ENCODE data around the gene TLE2. TPM values are rescaled to one million over a fixed set of nuclear protein-coding genes. Genes with fewer than 3 reads are reported as not detected.
"Not testable (repeated sequence)": the region's sequence is repeated elsewhere in the genome, so short reads cannot be mapped to it uniquely, and the experiment has no call there.

TLE2 gene
- total RNA-seq, 1 donor from 2014 or later, result 101 TPM

DNA sequence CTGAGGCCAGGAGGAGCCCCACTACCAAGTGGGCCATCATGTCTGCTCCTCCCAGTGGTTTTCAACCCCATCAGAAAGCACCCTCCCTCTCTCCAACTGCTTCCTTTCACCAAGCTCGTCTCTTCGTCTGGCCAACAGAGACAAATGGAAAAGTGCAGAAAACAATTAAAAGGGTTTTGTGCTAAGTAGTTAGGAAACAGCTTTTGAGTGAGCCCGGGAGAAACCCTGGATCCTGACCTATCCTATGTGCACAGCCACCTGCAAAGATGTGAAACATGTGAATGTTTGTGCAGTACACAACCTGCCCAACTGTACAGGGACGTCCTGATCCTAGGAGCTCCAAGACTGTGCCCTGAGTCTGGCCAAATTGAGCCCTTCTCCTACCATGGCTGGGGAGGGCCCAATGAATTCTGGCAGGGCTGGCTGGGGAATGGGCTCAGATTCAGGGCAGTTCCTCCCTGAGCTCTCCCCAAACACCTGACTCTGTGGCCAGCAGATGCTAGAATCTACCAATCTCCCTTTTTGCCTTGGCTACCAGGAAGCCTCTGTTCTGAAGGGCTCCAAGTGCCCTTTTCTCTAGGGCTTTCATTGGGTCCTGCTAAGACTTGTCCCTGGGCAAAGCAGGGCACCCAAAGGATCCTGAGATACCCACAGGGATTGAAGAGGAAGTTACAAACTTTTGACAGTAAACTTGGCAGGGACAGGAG, 25.3 kb upstream of the TLE2 start:
- no peaks in the 10 kb centered on the region for H3K9me3 Mint-ChIP-seq
- no peaks in the 10 kb centered on the region for H3K27me3 Mint-ChIP-seq (ENCODE audit: low read depth)
- no peak for DNase-seq (ENCODE audit: low spot score in 2 of 2, unreplicated experiment in 2 of 2)
- H3K27ac Mint-ChIP-seq, result peak overlapping the region; percentile 90
- TF ChIP-seq, protein P1, sequence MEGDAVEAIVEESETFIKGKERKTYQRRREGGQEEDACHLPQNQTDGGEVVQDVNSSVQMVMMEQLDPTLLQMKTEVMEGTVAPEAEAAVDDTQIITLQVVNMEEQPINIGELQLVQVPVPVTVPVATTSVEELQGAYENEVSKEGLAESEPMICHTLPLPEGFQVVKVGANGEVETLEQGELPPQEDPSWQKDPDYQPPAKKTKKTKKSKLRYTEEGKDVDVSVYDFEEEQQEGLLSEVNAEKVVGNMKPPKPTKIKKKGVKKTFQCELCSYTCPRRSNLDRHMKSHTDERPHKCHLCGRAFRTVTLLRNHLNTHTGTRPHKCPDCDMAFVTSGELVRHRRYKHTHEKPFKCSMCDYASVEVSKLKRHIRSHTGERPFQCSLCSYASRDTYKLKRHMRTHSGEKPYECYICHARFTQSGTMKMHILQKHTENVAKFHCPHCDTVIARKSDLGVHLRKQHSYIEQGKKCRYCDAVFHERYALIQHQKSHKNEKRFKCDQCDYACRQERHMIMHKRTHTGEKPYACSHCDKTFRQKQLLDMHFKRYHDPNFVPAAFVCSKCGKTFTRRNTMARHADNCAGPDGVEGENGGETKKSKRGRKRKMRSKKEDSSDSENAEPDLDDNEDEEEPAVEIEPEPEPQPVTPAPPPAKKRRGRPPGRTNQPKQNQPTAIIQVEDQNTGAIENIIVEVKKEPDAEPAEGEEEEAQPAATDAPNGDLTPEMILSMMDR (IDR thresholded peaks at IDR 0.05; ENCODE audit: unreplicated experiment), result no peak
- H3K4me3 Mint-ChIP-seq, result no peak overlapping the region
- H3K4me1 Mint-ChIP-seq, result peaks cover 35% of the 10 kb centered on the region
- H3K36me3 Mint-ChIP-seq, result peaks cover 17% of the 10 kb centered on the region

DNA sequence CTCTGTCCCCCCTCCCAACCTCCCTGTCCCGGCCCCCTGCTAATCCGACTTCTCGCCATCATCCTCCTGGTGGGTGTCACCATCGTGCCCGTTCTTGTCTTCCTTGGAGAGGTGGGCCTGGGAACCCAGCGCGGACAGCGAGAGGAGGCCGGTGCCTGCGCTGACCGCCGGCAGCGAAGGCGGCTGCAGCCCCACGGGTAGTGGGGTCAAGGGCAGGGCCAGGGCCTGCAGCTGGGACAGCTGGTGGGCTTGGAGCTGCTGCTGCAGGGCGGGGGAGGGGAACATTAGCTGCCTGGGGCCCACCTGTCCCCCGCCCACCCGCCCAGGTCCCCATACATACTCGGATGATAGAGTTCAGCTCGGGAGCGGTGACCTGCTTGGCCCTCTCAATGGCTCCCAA, 24.7 kb upstream of the TLE2 start:
- no peaks in the 10 kb centered on the region for H3K9me3 Mint-ChIP-seq
- DNase-seq (ENCODE audit: low spot score in 2 of 2, unreplicated experiment in 2 of 2), result no peak
- H3K4me1 Mint-ChIP-seq, result peaks cover 38% of the 10 kb centered on the region
- H3K27me3 Mint-ChIP-seq (ENCODE audit: low read depth), result no peaks in the 10 kb centered on the region
- H3K27ac Mint-ChIP-seq, result no peak overlapping the region
- H3K36me3 Mint-ChIP-seq, result peaks cover 17% of the 10 kb centered on the region
- TF ChIP-seq, protein P1 (IDR thresholded peaks at IDR 0.05; ENCODE audit: unreplicated experiment), result no peak
- no peak overlapping the region for H3K4me3 Mint-ChIP-seq

DNA sequence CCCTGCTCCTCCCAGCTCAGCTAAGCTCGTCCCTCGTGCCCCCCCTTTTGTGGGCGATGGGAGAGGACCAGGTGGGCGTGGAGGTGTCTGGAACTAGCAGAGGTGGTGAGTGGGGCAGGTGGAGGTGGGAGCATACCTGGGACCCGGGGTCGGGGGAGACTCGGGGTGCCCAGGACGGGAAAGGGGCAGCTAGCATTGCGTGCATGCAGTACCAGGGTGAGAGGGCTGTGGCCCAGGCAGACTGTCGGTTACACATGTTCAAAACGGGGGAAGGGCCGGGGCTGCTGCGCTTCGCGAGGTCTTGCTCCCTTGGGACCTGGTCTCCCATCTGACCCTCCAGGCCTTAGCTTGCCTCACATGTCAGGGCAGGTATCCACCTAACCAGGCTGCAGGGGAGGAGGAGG, 24.1 kb upstream of the TLE2 start:
- no peak overlapping the region for H3K4me3 Mint-ChIP-seq
- H3K9me3 Mint-ChIP-seq, result no peaks in the 10 kb centered on the region
- DNase-seq (ENCODE audit: low spot score in 2 of 2, unreplicated experiment in 2 of 2), result no peak
- peaks cover 35% of the 10 kb centered on the region for H3K4me1 Mint-ChIP-seq
- TF ChIP-seq, protein P1 (IDR thresholded peaks at IDR 0.05; ENCODE audit: unreplicated experiment), result no peak
- no peak overlapping the region for H3K27ac Mint-ChIP-seq
- H3K27me3 Mint-ChIP-seq (ENCODE audit: low read depth), result no peaks in the 10 kb centered on the region
- H3K36me3 Mint-ChIP-seq, result peaks cover 15% of the 10 kb centered on the region

DNA sequence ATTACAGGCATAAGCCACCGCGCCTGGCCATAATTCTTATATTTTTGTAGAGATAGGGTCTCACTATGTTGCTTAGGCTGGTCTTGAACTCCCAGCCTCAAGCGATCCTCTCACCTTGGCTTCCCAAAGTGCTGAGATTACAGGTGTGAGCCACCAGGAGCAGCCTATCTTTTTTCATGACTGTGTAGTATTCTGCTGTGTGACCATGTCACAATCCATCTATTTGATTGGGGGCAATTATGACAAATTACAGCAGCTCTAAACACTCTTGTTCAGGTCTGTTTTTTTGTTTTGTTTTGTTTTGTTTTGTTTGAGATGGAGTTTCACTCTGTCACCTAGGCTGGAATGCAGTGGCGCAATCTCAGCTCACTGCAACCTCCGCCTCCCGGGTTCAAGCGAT, 20.9 kb upstream of the TLE2 start:
- H3K27me3 Mint-ChIP-seq (ENCODE audit: low read depth); H3K27ac Mint-ChIP-seq; H3K4me3 Mint-ChIP-seq; H3K9me3 Mint-ChIP-seq; H3K36me3 Mint-ChIP-seq; DNase-seq (ENCODE audit: low spot score in 2 of 2, unreplicated experiment in 2 of 2): not testable (repeated sequence)
- peaks cover 20% of the 10 kb centered on the region for H3K4me1 Mint-ChIP-seq

DNA sequence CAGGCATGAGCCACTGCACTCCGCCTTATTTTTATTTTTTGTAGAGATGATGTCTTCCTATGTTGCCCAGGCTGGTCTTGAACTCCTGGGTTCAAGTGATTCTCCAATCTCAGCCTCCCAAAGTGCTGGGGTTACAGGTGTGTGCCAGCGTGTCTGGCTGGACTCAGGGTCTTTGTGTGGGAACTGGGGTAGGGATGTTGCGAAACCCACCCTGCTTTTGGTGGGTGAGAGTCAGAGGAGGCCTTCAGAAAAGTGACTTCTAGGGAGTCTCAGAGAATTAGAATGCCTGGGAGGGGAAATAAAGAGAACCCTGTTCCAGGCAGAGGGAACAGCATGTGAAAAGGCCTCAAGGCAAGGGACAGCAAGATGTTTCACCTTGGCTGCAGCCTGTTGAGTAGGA, 20.0 kb upstream of the TLE2 start:
- H3K4me3 Mint-ChIP-seq, result no peak overlapping the region
- peaks cover 16% of the 10 kb centered on the region for H3K4me1 Mint-ChIP-seq
- no peaks in the 10 kb centered on the region for H3K36me3 Mint-ChIP-seq
- H3K27ac Mint-ChIP-seq, result peak overlapping the region; percentile 82
- H3K9me3 Mint-ChIP-seq, result no peaks in the 10 kb centered on the region
- TF ChIP-seq, protein P1 (IDR thresholded peaks at IDR 0.05; ENCODE audit: unreplicated experiment), result no peak
- no peak for DNase-seq (ENCODE audit: low spot score in 2 of 2, unreplicated experiment in 2 of 2)
- no peaks in the 10 kb centered on the region for H3K27me3 Mint-ChIP-seq (ENCODE audit: low read depth)

DNA sequence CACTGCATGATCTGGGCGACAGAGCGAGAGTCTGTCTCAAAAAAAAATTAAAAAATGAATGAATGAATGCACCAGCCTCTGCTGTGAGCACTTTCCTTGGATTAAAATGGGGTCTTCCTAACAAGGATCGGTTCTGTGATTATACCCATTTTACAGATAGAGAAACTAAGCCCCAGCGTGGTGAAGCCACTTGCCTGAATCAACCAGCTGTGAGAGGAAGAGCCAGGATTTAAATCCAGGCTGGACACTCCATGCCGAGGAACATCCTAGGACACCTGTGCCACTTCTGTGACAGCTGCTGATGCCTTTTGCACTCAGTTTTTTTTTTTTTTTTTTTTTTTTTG, 19.1 kb upstream of the TLE2 start:
- Mint-ChIP-seq H3K27ac (no peak overlapping the region), H3K36me3 (no peaks in the 10 kb centered on the region), H3K4me1 (peaks cover 16% of the 10 kb centered on the region), H3K9me3 (no peaks in the 10 kb centered on the region), H3K27me3 (ENCODE audit: low read depth) (no peaks in the 10 kb centered on the region), H3K4me3 (no peak overlapping the region)
- TF ChIP-seq, protein P1 (IDR thresholded peaks at IDR 0.05; ENCODE audit: unreplicated experiment), result no peak
- no peak for DNase-seq (ENCODE audit: low spot score in 2 of 2, unreplicated experiment in 2 of 2)
